ENCODE measurements around the gene PCDHGA12.

PCDHGA12 gene

DNA sequence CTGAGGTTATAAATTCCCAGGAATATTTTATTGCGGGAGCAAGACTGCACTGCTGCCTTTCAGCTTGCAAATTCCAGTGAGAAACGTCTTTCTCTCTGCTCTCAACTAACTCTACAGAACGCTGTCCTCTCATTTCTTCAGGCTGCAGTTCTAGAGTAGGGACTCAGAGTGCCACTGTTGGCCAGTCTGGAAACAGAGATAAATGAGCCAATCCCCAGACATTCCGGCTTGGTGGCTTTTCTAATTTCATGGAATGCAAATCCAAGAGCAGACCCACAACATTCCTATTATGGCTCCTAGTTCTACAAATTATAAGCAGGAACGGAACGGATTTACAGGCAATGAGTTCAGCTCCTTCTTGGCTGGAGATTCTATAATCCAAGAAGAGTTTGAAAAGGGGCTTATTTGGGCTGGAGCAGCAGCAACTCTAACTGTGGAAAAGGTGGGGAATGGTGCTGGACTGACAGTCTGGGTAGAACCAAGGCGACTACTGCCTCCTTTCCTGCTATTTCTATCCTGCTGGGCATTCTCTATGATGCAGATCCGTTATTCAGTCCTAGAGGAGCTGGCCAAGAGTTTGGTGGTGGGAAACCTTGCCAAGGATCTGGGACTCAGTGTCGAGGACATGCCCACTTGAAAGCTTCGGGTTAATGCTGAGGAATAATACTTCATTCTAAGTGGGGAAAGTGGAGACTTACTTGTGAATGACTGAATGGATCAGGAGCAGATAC lies 9.3 kb downstream of the PCDHGA12 start:
- DNase-seq (ENCODE audit: extremely low read depth in 1 of 2, low read depth in 1 of 2) = no peak

DNA sequence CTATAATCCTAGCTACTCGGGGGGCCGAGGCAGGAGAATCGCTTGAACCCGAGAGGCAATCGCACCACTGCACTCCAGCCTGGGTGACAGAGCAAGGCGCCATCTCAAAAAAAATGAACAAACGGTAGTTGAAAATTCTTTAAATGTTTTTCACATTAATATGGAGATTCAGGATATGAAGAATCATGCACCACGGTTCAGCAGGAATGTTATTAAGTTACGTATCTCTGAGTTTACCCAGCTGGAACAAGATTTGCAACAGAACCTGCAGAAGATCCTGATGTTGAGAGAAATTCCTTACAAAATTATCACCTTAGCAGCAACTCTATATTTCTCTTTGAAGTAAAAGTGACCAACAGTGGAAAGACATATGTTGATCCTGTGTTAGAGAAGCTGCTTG lies 10.0 kb downstream of the PCDHGA12 start:
- DNase-seq (ENCODE audit: extremely low read depth in 1 of 2, low read depth in 1 of 2) = no peak

DNA sequence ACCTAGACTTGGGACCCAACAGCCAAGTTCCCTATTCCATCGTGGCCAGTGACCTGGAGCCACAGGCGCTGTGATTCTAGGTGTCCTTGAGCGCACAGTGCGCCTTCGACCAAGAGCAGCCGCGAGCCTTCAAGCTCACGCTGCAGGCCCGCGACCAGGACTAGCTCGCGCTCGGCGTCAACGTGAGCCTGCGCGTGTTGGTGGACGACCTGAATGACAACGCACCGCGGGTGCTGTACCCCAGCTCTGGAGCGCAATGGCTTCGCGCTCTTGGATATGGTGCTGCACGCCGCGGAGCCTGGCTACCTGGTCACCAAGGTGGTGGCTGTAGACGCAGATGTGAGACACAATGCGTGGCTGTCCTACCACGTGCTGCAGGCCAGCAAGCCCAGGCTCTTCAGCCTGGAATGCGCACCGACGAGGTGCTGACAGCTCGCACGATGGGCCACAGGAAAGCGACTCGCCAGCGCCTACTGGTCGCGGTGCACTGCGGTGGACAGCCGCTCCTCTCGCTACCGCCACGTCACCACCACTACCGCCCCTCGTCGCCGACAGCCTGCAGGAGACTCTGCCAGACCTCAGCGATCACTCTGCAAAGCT lies 11.4 kb downstream of the PCDHGA12 start:
- DNase-seq (ENCODE audit: extremely low read depth in 1 of 2, low read depth in 1 of 2) = no peak

DNA sequence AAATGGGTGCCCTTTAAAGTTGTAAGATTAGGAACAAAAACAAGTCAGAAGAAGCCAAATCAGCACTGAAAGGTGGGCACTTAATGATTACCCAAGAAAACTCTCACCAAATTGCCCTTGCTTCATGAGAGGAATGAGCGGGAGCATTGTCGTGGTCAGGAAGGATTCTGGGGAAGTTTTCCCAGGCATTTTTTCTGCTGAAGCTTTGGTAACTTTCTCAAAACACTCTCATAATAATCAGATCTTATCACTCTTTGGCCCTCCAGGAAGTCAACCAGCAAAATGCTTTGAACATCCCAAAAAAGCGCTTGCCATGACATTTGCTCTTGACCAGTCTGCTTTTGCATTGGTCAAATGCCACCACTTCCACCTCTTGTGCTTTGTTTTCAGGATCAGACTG lies 35.0 kb downstream of the PCDHGA12 start:
- no peak for DNase-seq (ENCODE audit: extremely low read depth in 1 of 2, low read depth in 1 of 2)

DNA sequence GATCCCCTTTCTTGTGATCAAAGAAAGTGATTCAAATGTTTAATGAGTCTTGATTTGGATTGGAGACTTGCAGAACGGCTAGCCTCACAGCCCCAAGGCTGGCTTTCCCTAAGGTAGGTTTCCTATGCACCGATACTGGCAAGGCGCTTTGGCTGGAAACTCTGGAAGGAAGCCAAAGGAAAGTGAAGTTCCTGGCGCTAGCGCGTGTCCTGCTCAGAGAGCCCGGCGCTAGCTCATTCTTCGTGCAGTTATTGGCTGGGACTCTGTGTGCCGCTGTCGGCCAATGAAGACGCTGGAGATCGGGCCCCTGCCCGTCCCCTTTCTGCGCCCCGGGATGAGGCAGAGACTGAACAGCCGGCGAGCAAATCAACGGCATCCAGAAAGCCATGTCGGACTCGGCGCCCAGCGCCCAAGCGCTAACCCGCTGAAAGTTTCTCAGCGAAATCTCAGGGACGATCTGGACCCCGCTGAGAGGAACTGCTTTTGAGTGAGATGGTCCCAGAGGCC lies 45.4 kb downstream of the PCDHGA12 start, which contains the start of gene PCDHGC3:
PCDHGC3 (plus strand) TSS at position 342 of the 507 bp plus-strand sequence; CDS start at position 493, 151 bp downstream.
- no peak for DNase-seq (ENCODE audit: extremely low read depth in 1 of 2, low read depth in 1 of 2)

DNA sequence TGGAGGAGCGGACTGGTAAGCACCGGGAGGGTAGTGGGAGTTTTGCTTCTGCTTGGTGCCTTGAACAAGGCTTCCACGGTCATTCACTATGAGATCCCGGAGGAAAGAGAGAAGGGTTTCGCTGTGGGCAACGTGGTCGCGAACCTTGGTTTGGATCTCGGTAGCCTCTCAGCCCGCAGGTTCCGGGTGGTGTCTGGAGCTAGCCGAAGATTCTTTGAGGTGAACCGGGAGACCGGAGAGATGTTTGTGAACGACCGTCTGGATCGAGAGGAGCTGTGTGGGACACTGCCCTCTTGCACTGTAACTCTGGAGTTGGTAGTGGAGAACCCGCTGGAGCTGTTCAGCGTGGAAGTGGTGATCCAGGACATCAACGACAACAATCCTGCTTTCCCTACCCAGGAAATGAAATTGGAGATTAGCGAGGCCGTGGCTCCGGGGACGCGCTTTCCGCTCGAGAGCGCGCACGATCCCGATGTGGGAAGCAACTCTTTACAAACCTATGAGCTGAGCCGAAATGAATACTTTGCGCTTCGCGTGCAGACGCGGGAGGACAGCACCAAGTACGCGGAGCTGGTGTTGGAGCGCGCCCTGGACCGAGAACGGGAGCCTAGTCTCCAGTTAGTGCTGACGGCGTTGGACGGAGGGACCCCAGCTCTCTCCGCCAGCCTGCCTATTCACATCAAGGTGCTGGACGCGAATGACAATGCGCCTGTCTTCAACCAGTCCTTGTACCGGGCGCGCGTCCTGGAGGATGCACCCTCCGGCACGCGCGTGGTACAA lies 46.0 kb downstream of the PCDHGA12 start:
- no peak for DNase-seq (ENCODE audit: extremely low read depth in 1 of 2, low read depth in 1 of 2)

DNA sequence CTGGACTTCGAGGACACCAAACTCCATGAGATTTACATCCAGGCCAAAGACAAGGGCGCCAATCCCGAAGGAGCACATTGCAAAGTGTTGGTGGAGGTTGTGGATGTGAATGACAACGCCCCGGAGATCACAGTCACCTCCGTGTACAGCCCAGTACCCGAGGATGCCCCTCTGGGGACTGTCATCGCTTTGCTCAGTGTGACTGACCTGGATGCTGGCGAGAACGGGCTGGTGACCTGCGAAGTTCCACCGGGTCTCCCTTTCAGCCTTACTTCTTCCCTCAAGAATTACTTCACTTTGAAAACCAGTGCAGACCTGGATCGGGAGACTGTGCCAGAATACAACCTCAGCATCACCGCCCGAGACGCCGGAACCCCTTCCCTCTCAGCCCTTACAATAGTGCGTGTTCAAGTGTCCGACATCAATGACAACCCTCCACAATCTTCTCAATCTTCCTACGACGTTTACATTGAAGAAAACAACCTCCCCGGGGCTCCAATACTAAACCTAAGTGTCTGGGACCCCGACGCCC lies 46.8 kb downstream of the PCDHGA12 start:
- no peak for DNase-seq (ENCODE audit: extremely low read depth in 1 of 2, low read depth in 1 of 2)

DNA sequence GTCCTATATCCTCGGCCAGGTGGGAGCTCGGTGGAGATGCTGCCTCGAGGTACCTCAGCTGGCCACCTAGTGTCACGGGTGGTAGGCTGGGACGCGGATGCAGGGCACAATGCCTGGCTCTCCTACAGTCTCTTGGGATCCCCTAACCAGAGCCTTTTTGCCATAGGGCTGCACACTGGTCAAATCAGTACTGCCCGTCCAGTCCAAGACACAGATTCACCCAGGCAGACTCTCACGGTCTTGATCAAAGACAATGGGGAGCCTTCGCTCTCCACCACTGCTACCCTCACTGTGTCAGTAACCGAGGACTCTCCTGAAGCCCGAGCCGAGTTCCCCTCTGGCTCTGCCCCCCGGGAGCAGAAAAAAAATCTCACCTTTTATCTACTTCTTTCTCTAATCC lies 47.5 kb downstream of the PCDHGA12 start:
- DNase-seq (ENCODE audit: extremely low read depth in 1 of 2, low read depth in 1 of 2) = no peak

DNA sequence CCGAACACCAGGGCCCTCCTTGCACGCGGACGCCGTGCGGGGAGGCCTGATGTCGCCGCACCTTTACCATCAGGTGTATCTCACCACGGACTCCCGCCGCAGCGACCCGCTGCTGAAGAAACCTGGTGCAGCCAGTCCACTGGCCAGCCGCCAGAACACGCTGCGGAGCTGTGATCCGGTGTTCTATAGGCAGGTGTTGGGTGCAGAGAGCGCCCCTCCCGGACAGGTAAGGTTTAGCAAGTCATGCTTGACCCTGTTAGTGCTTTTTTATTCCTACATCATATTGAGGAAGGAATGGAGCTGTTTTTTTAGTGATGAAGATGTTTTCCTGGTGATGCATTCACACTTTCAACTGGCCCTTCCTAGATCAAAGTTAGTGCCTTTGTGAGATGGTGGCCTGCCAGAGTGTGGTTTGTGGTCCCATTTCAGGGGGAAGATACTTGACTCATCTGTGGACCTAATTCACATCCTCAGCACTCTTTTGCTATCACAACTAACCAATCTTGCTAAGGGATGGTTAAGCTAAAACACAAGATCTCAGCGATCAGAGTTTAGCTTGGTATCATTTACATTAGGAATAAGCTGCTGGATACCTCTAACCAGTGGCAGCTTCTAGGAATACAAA lies 48.1 kb downstream of the PCDHGA12 start:
- DNase-seq (ENCODE audit: extremely low read depth in 1 of 2, low read depth in 1 of 2) = no peak

DNA sequence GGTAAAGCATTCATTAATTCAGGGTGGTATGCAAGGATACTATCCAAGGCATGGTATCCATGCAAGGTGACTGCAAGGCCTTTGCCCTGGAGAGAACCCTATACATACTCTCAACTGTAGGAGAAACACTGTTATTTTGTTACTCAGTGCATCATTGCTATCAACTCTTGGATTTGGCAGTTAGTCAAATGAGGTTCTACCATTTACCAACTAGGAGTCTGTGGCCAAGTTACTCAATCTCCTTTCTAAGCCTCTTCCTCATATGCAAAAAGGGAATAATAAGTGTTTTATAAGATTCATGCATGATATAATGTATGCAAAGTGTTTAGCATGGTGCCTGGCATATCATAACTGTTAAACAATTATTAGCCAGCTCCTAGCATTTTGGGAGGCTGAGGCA lies 49.5 kb downstream of the PCDHGA12 start:
- DNase-seq (ENCODE audit: extremely low read depth in 1 of 2, low read depth in 1 of 2) = no peak

Data from activated CD8-positive, alpha-beta memory T cell treated with anti-CD3 and anti-CD28 coated beads for 1 hour (primary cell).